ENCODE measurements around the gene CCDC38. TPM values are rescaled to one million over a fixed set of nuclear protein-coding genes. Genes with fewer than 3 reads are reported as not detected.

CCDC38 gene
- total RNA-seq, 1 donor from 2014 or later = not detected

DNA sequence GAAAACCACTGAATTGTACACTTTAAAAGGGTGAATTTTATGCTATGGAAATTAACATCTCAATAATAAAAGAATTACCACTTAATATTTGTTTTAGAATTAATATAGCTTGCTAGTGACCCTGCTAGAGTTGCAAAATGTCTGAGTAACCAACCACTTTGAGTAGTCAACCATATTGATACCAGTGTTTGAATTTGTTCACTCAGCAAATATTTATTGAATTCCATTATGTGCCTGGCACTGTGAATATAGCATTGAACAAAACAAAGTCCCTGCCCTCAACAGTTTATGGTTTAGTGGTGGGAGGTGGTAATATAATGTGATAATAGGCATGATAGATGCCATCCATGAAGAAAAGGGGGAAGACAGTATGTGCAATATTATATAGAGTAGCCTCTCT lies 79.1 kb downstream of the CCDC38 start:
- H3K4me1 Mint-ChIP-seq (ENCODE audit: low read depth, unreplicated experiment) = peaks cover 3% of the 10 kb centered on the region
- peaks cover 1% of the 10 kb centered on the region for H3K27me3 Mint-ChIP-seq (ENCODE audit: unreplicated experiment)
- no peak for DNase-seq
- no peak overlapping the region for H3K4me3 Mint-ChIP-seq (ENCODE audit: unreplicated experiment)
- TF ChIP-seq, protein P1, sequence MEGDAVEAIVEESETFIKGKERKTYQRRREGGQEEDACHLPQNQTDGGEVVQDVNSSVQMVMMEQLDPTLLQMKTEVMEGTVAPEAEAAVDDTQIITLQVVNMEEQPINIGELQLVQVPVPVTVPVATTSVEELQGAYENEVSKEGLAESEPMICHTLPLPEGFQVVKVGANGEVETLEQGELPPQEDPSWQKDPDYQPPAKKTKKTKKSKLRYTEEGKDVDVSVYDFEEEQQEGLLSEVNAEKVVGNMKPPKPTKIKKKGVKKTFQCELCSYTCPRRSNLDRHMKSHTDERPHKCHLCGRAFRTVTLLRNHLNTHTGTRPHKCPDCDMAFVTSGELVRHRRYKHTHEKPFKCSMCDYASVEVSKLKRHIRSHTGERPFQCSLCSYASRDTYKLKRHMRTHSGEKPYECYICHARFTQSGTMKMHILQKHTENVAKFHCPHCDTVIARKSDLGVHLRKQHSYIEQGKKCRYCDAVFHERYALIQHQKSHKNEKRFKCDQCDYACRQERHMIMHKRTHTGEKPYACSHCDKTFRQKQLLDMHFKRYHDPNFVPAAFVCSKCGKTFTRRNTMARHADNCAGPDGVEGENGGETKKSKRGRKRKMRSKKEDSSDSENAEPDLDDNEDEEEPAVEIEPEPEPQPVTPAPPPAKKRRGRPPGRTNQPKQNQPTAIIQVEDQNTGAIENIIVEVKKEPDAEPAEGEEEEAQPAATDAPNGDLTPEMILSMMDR (IDR thresholded peaks at IDR 0.05; ENCODE audit: partially characterized antibody, unreplicated experiment) = no peak
- H3K27ac Mint-ChIP-seq (ENCODE audit: unreplicated experiment) = no peak overlapping the region
- H3K36me3 Mint-ChIP-seq (ENCODE audit: unreplicated experiment) = no peaks in the 10 kb centered on the region
- H3K9me3 Mint-ChIP-seq (ENCODE audit: unreplicated experiment) = peaks cover 2% of the 10 kb centered on the region

GRCh38 chr12:95862038-95862437 lies 80.4 kb downstream of the CCDC38 start:
- Mint-ChIP-seq H3K4me1 (ENCODE audit: low read depth, unreplicated experiment) (peaks cover 3% of the 10 kb centered on the region), H3K27me3 (ENCODE audit: unreplicated experiment) (peaks cover 1% of the 10 kb centered on the region), H3K4me3 (ENCODE audit: unreplicated experiment) (no peak overlapping the region), H3K36me3 (ENCODE audit: unreplicated experiment) (no peaks in the 10 kb centered on the region), H3K27ac (ENCODE audit: unreplicated experiment) (no peak overlapping the region), H3K9me3 (ENCODE audit: unreplicated experiment) (peaks cover 2% of the 10 kb centered on the region)
- TF ChIP-seq, protein P1 (IDR thresholded peaks at IDR 0.05; ENCODE audit: partially characterized antibody, unreplicated experiment) = no peak
- no peak for DNase-seq

- Mint-ChIP-seq H3K36me3 (ENCODE audit: unreplicated experiment) (no peaks in the 10 kb centered on the region), H3K27me3 (ENCODE audit: unreplicated experiment) (peaks cover 1% of the 10 kb centered on the region), H3K27ac (ENCODE audit: unreplicated experiment) (no peak overlapping the region), H3K4me1 (ENCODE audit: low read depth, unreplicated experiment) (peaks cover 3% of the 10 kb centered on the region), H3K9me3 (ENCODE audit: unreplicated experiment) (peaks cover 2% of the 10 kb centered on the region), H3K4me3 (ENCODE audit: unreplicated experiment) (no peak overlapping the region)
- TF ChIP-seq, protein P1 (IDR thresholded peaks at IDR 0.05; ENCODE audit: partially characterized antibody, unreplicated experiment) = no peak
- no peak for DNase-seq
These were observed 82.2 kb downstream of the CCDC38 start for GRCh38 chr12:95859947-95860850.

GRCh38 chr12:95859344-95859816 lies 83.0 kb downstream of the CCDC38 start:
- no peak overlapping the region for H3K27ac Mint-ChIP-seq (ENCODE audit: unreplicated experiment)
- no peaks in the 10 kb centered on the region for H3K36me3 Mint-ChIP-seq (ENCODE audit: unreplicated experiment)
- H3K4me1 Mint-ChIP-seq (ENCODE audit: low read depth, unreplicated experiment) = peaks cover 3% of the 10 kb centered on the region
- TF ChIP-seq, protein P1 (IDR thresholded peaks at IDR 0.05; ENCODE audit: partially characterized antibody, unreplicated experiment) = no peak
- H3K27me3 Mint-ChIP-seq (ENCODE audit: unreplicated experiment) = peaks cover 1% of the 10 kb centered on the region
- H3K9me3 Mint-ChIP-seq (ENCODE audit: unreplicated experiment) = peaks cover 2% of the 10 kb centered on the region
- DNase-seq = no peak
- no peak overlapping the region for H3K4me3 Mint-ChIP-seq (ENCODE audit: unreplicated experiment)

All from glutamatergic neuron (in vitro differentiated cells).